GM12878 (cell line): Measurements from ENCODE around the gene NINL. TPM values are rescaled to one million over a fixed set of nuclear protein-coding genes. Genes with fewer than 3 reads are reported as not detected.

Source experiments
- ATAC-seq: fragments of 200-7000 bp; cut with Tn5 transposase; 3 replicates; pipeline ENCODE4 v1.9.1; 2020; ENCODE audit warnings: mild to moderate bottlenecking, moderate library complexity
- BruUV-seq: library from RNA; stranded (reverse); fragments of 400-500 nt; replicated peaks from 2 replicates; lab custom pipeline; 2021; lab: Mats Ljungman, UMichigan
- CTCF ChIA-PET: fragments of 300-600 bp; sonication (Branson Sonifier 250); formaldehyde crosslinking; extraction: SDS; loops from one replicate; lab custom pipeline; 2021; ENCODE audit warnings: inconsistent platforms; lab: Yijun Ruan, JAX
- POLR2A ChIA-PET: fragments of 350-600 bp; formaldehyde crosslinking; extraction: SDS; loops from one replicate; lab custom pipeline; 2021; ENCODE audit warnings: inconsistent platforms; lab: Charles Lee
- RAD21 ChIA-PET: fragments of 300-600 bp; sonication (Branson Sonifier 250); formaldehyde crosslinking; loops from one replicate; lab custom pipeline; 2023; ENCODE audit warnings: antibody characterized with exemption; ENCODE audit not compliant: unreplicated experiment; lab: Charles Lee
- SMC1A ChIA-PET: fragments of 300-600 bp; sonication (Branson Sonifier 250); formaldehyde crosslinking; loops from one replicate; lab custom pipeline; 2023; ENCODE audit not compliant: unreplicated experiment, uncharacterized antibody; lab: Charles Lee
- DNase-seq: peaks from one replicate; pipeline ENCODE4 v3.0.0-alpha.2; 2011; ENCODE audit warnings: low read depth, low spot score
- FAIRE-seq: peaks from 3 replicates; lab custom pipeline; 2011; peaks lifted over from hg19 to GRCh38; lab: Jason Lieb, UNC
- H2AFZ ChIP-seq: 2 replicates; pipeline ENCODE4 v1.6.0; 2011; ENCODE audit warnings: low read depth, low read length, control low read depth; ENCODE audit not compliant: control insufficient read depth
- H3K27ac ChIP-seq: 2 replicates; pipeline ENCODE4 v1.5.1; 2011; ENCODE audit warnings: control low read depth; ENCODE audit not compliant: control insufficient read depth, insufficient read depth
- H3K27me3 ChIP-seq, 2 experiments: replicated peaks in 1 of 2; 2 replicates each; pipeline versions ENCODE4 v1.6.0 to v1.6.1; 2011; ENCODE audit warnings: low read length in 1 of 2; ENCODE audit not compliant: control insufficient read depth in 2 of 2, insufficient read depth in 2 of 2
- H3K36me3 ChIP-seq, 2 experiments: 2 replicates each; pipeline ENCODE4 v1.5.1; 2011; ENCODE audit warnings: low read length in 1 of 2; ENCODE audit not compliant: control insufficient read depth in 2 of 2, insufficient read depth in 2 of 2
- H3K4me1 ChIP-seq: 2 replicates; pipeline ENCODE4 v1.6.1; 2011; ENCODE audit warnings: mild to moderate bottlenecking, low read length, moderate library complexity, mixed read lengths; ENCODE audit not compliant: control insufficient read depth, insufficient read depth
- H3K4me2 ChIP-seq: 2 replicates; pipeline ENCODE4 v1.6.0; 2011; ENCODE audit warnings: control low read depth; ENCODE audit not compliant: control insufficient read depth, insufficient read depth
- H3K4me3 ChIP-seq: fragments of 200-600 bp; sonication (generic); 2 replicates; pipeline ENCODE4 v1.5.1; 2016
- H3K79me2 ChIP-seq: 2 replicates; pipeline ENCODE4 v1.6.0; 2011; ENCODE audit warnings: low read length; ENCODE audit not compliant: control insufficient read depth, insufficient read depth
- H3K9ac ChIP-seq: 2 replicates; pipeline ENCODE4 v1.8.0; 2011; ENCODE audit warnings: low read length, control low read depth, mixed read lengths; ENCODE audit not compliant: control insufficient read depth, insufficient read depth
- H3K9me3 ChIP-seq: replicated peaks from 3 replicates; pipeline ENCODE4 v1.5.1; 2011; ENCODE audit warnings: mild to moderate bottlenecking, low read length; ENCODE audit not compliant: control insufficient read depth, insufficient read depth
- H4K20me1 ChIP-seq: 2 replicates; pipeline ENCODE4 v1.6.0; 2011; ENCODE audit not compliant: control insufficient read depth, insufficient read depth
- BCL11A ChIP-seq: IDR thresholded peaks from 2 replicates; pipeline ENCODE4 v1.6.1; 2011; ENCODE audit warnings: low read depth, low read length
- BCL3 ChIP-seq: IDR thresholded peaks from 2 replicates; pipeline ENCODE4 v1.6.1; 2011; ENCODE audit warnings: borderline replicate concordance, low read depth, mild to moderate bottlenecking, moderate library complexity, low read length; ENCODE audit not compliant: insufficient read depth, poor library complexity, severe bottlenecking
- BHLHE40 ChIP-seq, 2 experiments: fragments of 450-650 bp in 1 of 2; IDR thresholded peaks; 2 replicates each; pipeline ENCODE4 v1.6.1; 2011 to 2017; ENCODE audit warnings: low read depth in 2 of 2, borderline replicate concordance in 1 of 2, improper control_type of control experiment in 1 of 2, low read length in 1 of 2, mild to moderate bottlenecking in 1 of 2
- CHD2 ChIP-seq: IDR thresholded peaks from 2 replicates; pipeline ENCODE4 v1.6.1; 2011; ENCODE audit warnings: low read depth, low read length, improper control_type of control experiment, borderline replicate concordance
- ESRRA ChIP-seq: IDR thresholded peaks from 2 replicates; pipeline ENCODE4 v1.6.1; 2012; ENCODE audit warnings: mild to moderate bottlenecking, low read length, improper control_type of control experiment
- FOXK2 ChIP-seq: fragments of 450-650 bp; IDR thresholded peaks from 2 replicates; pipeline ENCODE4 v1.6.1; 2017; ENCODE audit warnings: mild to moderate bottlenecking, moderate library complexity
- FOXM1 ChIP-seq: IDR thresholded peaks from 2 replicates; pipeline ENCODE4 v1.6.1; 2012; ENCODE audit warnings: low read depth, mild to moderate bottlenecking, inconsistent platforms, low read length, moderate library complexity
- HDAC6 ChIP-seq: fragments of 200-600 bp; sonication (generic); IDR thresholded peaks from one replicate; pipeline ENCODE4 v1.8.0; 2017; ENCODE audit warnings: antibody characterized with exemption; ENCODE audit not compliant: unreplicated experiment
- IKZF2 ChIP-seq, 2 experiments: fragments of 450-650 bp; IDR thresholded peaks; 2 replicates each; pipeline ENCODE4 v1.6.1; 2017; ENCODE audit warnings: mild to moderate bottlenecking in 2 of 2, moderate library complexity in 2 of 2
- IRF4 ChIP-seq: IDR thresholded peaks from 2 replicates; pipeline ENCODE4 v1.6.1; 2011; ENCODE audit warnings: low read depth, low read length
- NR2C1 ChIP-seq: fragments of 450-650 bp; IDR thresholded peaks from 2 replicates; pipeline ENCODE4 v1.6.1; 2017; ENCODE audit warnings: antibody characterized with exemption, mild to moderate bottlenecking, moderate library complexity
- NRF1 ChIP-seq: conservative IDR thresholded peaks from 2 replicates; pipeline ENCODE4 v1.6.1; 2011; ENCODE audit warnings: mild to moderate bottlenecking, low read depth, low read length, improper control_type of control experiment
- POLR2AphosphoS2 ChIP-seq: IDR thresholded peaks from 2 replicates; pipeline ENCODE4 v1.6.1; 2011; ENCODE audit warnings: low read depth, mild to moderate bottlenecking, low read length, improper control_type of control experiment, moderate library complexity
- RCOR1 ChIP-seq: conservative IDR thresholded peaks from 2 replicates; pipeline ENCODE4 v1.6.1; 2012; ENCODE audit warnings: low read depth, low read length, improper control_type of control experiment
- RELA ChIP-seq: fragments of 450-650 bp; IDR thresholded peaks from 2 replicates; pipeline ENCODE4 v1.8.0; 2014; ENCODE audit warnings: borderline replicate concordance; ENCODE audit not compliant: partially characterized antibody
- RUNX3 ChIP-seq: IDR thresholded peaks from 2 replicates; pipeline ENCODE4 v1.6.1; 2012; ENCODE audit warnings: low read length, inconsistent platforms
- SMAD1 ChIP-seq: fragments of 450-650 bp; IDR thresholded peaks from 2 replicates; pipeline ENCODE4 v1.6.1; 2018; ENCODE audit warnings: mild to moderate bottlenecking, low read depth; ENCODE audit not compliant: partially characterized antibody
- SPI1 ChIP-seq: IDR thresholded peaks from 2 replicates; pipeline ENCODE4 v1.6.1; 2011; ENCODE audit warnings: low read depth, mild to moderate bottlenecking, low read length, moderate library complexity, borderline replicate concordance; ENCODE audit not compliant: insufficient read depth
- WGBS: methylation state at CpG from one replicate; pipeline ENCODE4 v1.1.6; 2016; ENCODE audit warnings: low lambda C conversion rate; ENCODE audit not compliant: insufficient replicate concordance, insufficient coverage; ENCODE audit errors: missing lambda C conversion rate; 5-methylcytosine and 5-hydroxymethylcytosine counted together
- in situ Hi-C: fragments of 300-500 bp; cut with MboI; formaldehyde crosslinking; loops from 9 replicates; pipeline ENCODE4 v1.14.3; 2018; ENCODE audit warnings: mixed read lengths
- intact Hi-C: fragments of 100-400 bp; cut with micrococcal nuclease; formaldehyde crosslinking; loops from one replicate; pipeline ENCODE4 v1.14.2; 2022; ENCODE audit not compliant: unreplicated experiment
- polyA plus RNA-seq, 11 experiments: library from polyadenylated mRNA; depleted of rRNA in 4 of 11; unstranded in 6 of 11; stranded (reverse) in 5 of 11; fragments of >200 nt; fragmentation: Nextera tagmentation in 4 of 11; fragmentation: Illumina TruSeq in 1 of 11; extraction: Ambion mirVana in 4 of 11; extraction: Trizol in 1 of 11; gene quantifications; 1 replicate in 1 of 11; 2 replicates in 10 of 11; pipeline versions ENCODE4 v1.2.1 to v1.2.3, GENCODE V29; 2011 to 2016; ENCODE audit warnings: inconsistent platforms in 2 of 11, missing spikeins in 2 of 11, low read depth in 1 of 11
- total RNA-seq, 4 experiments: library from RNA; depleted of rRNA in 3 of 4; stranded (reverse); fragments of >200 nt in 3 of 4; fragmentation: Illumina TruSeq in 1 of 4; extraction: Trizol in 1 of 4; gene quantifications; 2 replicates each; pipeline versions ENCODE4 v1.2.1 to v1.2.3, GENCODE V29; 2013 to 2021
- TF ChIP-seq, protein P1 (sequence below): fragments of 450-650 bp; IDR thresholded peaks from 2 replicates; pipeline ENCODE4 v1.6.1; 2018; ENCODE audit warnings: borderline replicate concordance, mild to moderate bottlenecking; ENCODE audit not compliant: partially characterized antibody
- TF ChIP-seq, protein P2 (sequence below): IDR thresholded peaks from 2 replicates; pipeline ENCODE4 v1.6.1; 2011; ENCODE audit warnings: mild to moderate bottlenecking, low read depth, low read length, moderate library complexity; ENCODE audit not compliant: insufficient replicate concordance

Gene NINL
- total and polyA plus RNA-seq, 10 of the 15 experiments (the other 5 are each of a cell fraction or from before 2014, with no cell fraction given): 0.04 to 0.77 (median 0.23) TPM; not detected in 1

DNA sequence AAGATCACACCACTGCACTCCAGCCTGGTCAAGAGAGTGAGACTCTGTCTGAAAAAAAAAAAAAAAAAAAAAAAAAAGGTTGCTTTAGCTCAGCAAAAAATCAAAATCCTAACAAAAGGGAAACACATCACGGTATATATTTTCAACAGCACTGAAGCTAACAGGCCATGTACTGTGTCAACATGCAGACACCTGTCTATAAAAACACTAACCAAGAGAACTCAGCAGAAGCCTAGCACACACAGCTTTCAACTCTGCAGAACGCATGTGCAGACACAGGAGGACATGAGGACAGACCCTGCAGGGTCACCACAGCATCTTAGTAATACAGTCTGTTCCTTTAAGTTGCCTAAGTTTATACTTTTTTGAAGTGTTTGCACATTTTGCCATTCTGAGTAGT is 13.5 kb downstream of the NINL start:
- no peaks in the 10 kb centered on the region for H3K27me3 ChIP-seq
- ATAC-seq: no peak
- TF ChIP-seq RCOR1 (no peak), IKZF2 (IDR thresholded peaks at IDR 0.05) (no peak), CHD2 (no peak), RUNX3 (no peak), POLR2AphosphoS2 (no peak), IRF4 (no peak), ESRRA (no peak), BCL11A (no peak), FOXK2 (no peak), RELA (no peak), NRF1 (no peak), NR2C1 (no peak), FOXM1 (no peak), HDAC6 (no peak), SMAD1 (no peak), BCL3 (no peak), BHLHE40 (IDR thresholded peaks at IDR 0.05; ENCODE audit: borderline replicate concordance in 1 of 2, low read depth in 2 of 2, low read length in 1 of 2) (no peak), SPI1 (no peak)
- TF ChIP-seq, protein P1, sequence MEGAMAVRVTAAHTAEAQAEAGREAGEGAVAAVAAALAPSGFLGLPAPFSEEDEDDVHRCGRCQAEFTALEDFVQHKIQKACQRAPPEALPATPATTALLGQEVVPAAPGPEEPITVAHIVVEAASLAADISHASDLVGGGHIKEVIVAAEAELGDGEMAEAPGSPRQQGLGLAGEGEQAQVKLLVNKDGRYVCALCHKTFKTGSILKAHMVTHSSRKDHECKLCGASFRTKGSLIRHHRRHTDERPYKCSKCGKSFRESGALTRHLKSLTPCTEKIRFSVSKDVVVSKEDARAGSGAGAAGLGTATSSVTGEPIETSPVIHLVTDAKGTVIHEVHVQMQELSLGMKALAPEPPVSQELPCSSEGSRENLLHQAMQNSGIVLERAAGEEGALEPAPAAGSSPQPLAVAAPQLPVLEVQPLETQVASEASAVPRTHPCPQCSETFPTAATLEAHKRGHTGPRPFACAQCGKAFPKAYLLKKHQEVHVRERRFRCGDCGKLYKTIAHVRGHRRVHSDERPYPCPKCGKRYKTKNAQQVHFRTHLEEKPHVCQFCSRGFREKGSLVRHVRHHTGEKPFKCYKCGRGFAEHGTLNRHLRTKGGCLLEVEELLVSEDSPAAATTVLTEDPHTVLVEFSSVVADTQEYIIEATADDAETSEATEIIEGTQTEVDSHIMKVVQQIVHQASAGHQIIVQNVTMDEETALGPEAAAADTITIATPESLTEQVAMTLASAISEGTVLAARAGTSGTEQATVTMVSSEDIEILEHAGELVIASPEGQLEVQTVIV: no peak
- TF ChIP-seq, protein P2, sequence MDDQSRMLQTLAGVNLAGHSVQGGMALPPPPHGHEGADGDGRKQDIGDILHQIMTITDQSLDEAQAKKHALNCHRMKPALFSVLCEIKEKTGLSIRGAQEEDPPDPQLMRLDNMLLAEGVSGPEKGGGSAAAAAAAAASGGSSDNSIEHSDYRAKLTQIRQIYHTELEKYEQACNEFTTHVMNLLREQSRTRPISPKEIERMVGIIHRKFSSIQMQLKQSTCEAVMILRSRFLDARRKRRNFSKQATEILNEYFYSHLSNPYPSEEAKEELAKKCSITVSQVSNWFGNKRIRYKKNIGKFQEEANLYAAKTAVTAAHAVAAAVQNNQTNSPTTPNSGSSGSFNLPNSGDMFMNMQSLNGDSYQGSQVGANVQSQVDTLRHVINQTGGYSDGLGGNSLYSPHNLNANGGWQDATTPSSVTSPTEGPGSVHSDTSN: no peak
- FAIRE-seq: no peak
- no peak for DNase-seq
- H3K4me1 ChIP-seq: no peaks in the 10 kb centered on the region
- H3K9ac ChIP-seq: no peak overlapping the region
- ChIA-PET SMC1A (no interaction called here), CTCF (no interaction called here), RAD21 (no interaction called here), POLR2A (interaction anchor here (0.6 kb wide), 1 partner anchor 79 kb away, joined by 6 read pairs; no protein-coding TSS in a partner anchor)
- intact Hi-C loops: no loop called here
- no peak overlapping the region for H3K4me2 ChIP-seq
- no peaks in the 10 kb centered on the region for H3K79me2 ChIP-seq
- no peak overlapping the region for H3K4me3 ChIP-seq
- WGBS: 45% methylated on average over 2 of the region's 2 CpGs
- no TSS peak for BruUV-seq
- H3K27ac ChIP-seq: no peak overlapping the region
- no peaks in the 10 kb centered on the region for H3K36me3 ChIP-seq
- no peaks in the 10 kb centered on the region for H4K20me1 ChIP-seq
- no peak overlapping the region for H2AFZ ChIP-seq
- no peaks in the 10 kb centered on the region for H3K9me3 ChIP-seq
- in situ Hi-C loops: no loop called here
